Activated CD4-positive, alpha-beta T cell treated with anti-CD3 and anti-CD28 coated beads, Interleukin-2, Interleukin-4, amounts not matched to agents 100 ng/mL and 50 ng/mL, durations not matched to agents 16 hours and 8 hours (primary cell): ENCODE results near the gene IPCEF1.

Source experiments
- DNase-seq: peaks from one replicate; pipeline ENCODE4 v3.0.0-alpha.2; 2020; ENCODE audit warnings: low spot score

The IPCEF1 gene

DNA sequence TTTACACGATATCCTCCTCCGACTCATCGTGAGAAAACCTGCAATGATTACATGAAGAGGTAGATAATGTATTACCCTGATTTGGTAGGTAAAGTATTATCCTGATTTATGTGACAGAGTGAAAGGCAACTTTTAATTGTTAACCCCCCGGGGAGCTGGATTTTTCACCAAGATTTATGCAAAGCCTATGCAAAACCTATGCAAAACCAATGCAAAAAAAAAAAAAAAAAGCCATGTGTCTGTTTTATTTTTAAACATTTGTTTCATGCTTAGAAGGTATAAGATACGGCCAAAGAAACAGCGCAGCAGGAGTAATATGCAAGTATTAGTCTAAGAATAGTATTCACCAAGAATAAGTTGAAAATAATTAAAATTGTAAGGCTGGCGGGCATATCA lies 109.9 kb downstream of the IPCEF1 start:
- DNase-seq, result no peak

- DNase-seq, result no peak
Measured at GRCh38 chr6:154245506-154245905, 111.1 kb downstream of the IPCEF1 start.

DNA sequence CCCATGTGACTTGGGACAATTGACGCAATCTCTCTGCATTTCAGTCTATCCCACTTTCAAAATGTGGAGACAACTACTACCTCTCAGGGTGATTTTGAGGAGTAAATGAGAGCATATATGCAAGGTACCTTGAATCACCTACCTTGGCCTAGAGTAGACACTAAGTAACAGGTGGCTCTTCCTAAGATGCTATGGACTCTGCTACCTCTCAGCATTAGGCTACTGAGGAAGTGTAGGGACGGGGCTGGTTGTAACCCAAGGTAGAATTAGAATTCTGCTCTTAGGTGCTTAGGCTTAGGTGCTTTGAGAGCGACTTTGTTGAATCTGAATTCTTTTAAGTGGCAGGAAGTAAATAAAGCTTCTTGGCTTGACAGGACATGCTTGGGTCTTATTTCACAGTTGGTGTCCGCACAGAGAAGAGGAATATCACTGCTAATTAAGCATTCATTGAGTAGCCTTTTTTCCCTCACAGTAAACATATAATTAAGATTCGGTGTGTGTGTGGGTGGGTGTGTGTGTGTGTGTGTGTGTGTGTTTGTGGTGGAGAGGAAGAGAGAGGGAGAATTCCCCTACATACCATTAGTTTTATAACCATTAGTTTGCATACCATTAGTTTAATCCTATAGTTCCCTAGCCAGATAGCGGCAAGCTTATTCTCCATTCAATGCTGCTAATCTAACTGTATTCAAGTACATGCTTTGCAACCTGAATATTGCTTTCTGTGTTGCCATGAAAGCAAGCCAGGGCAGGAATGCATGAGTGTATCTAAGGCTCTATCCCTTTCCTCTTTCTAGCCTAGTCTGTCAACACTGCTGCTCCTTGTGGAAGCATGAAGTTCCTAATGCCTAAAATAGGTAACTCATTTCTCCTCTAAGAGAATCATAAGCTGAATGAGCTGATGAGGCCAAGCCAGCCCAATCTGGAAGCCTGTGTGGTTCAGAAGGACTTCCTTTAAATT lies 112.5 kb downstream of the IPCEF1 start:
- DNase-seq, result no peak

GRCh38 chr6:154242617-154243357 lies 113.8 kb downstream of the IPCEF1 start:
- no peak for DNase-seq

- no peak for DNase-seq
Measured at GRCh38 chr6:154241581-154241980, 115.0 kb downstream of the IPCEF1 start.

DNA sequence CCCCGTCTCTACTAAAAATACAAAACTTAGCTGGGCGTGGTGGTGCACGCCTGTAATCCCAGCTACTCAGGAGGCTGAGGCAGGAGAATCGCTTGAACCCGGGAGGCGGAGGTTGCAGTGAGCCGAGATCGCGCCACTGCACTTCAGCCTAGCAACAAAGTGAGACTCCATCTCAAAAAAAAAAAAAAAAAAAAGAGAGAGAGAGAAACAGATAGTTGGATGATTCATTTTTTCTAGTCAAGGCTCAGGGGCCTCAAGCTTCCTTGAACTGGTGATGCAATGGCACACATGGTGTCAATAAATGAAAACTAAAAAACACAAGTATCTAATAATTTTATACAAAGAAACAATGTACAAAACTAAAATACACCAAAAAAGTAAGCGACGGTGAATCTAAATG lies 115.5 kb downstream of the IPCEF1 start:
- DNase-seq, result peak; percentile 49

DNA sequence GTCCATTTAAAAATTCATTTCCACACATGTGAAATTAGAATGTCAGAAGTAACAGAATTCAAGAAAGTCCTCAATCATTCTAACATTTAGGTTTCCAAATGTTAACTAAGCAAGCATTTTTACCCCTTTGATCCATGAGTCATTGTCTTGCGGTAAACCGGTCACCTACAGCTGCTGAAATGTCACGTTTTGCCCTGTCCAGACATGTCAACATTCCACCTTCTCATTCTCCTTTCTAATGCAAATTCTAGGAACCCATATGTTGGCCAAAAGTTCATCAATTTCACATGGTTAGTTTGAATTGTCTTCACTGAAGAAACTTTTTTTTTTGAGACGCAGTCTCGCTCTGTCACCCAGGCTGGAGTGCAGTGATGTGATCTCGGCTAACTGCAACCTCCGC lies 117.2 kb downstream of the IPCEF1 start:
- DNase-seq, result no peak

GRCh38 chr6:154238831-154239230 lies 117.8 kb downstream of the IPCEF1 start:
- DNase-seq, result no peak

DNA sequence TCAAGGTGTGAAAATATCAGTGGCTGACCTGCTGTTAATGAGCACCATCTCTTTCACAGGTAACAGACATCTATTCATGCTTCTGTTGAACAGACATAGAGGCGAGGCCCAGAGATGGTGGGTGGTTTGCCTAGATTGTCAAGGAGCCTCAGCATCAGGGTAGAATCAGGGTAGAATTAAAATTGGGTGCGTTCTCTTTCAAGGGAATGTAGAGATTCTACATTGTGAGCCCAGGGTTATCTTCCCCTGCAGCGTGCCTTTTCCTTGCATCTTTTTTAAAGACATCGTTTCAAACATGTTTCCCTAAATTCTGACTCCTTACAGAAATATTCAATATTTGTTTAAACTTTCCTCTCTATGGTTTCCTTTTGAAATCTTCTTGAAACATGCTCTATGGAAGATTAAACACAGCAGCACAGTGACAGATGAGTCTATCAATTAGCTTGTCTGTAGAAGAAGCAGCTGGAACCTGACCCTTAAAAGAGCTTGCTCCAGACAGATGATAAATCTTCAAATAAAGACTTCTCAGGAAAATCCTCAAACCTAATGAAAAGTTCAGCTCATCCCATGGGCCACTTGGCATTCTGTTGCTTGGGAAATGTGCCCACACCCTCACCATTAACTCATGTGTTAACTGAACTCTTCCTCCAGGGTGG lies 119.8 kb downstream of the IPCEF1 start:
- no peak for DNase-seq

GRCh38 chr6:154234019-154234772 lies 122.4 kb downstream of the IPCEF1 start:
- no peak for DNase-seq

GRCh38 chr6:154233383-154233782 lies 123.2 kb downstream of the IPCEF1 start:
- no peak for DNase-seq

DNA sequence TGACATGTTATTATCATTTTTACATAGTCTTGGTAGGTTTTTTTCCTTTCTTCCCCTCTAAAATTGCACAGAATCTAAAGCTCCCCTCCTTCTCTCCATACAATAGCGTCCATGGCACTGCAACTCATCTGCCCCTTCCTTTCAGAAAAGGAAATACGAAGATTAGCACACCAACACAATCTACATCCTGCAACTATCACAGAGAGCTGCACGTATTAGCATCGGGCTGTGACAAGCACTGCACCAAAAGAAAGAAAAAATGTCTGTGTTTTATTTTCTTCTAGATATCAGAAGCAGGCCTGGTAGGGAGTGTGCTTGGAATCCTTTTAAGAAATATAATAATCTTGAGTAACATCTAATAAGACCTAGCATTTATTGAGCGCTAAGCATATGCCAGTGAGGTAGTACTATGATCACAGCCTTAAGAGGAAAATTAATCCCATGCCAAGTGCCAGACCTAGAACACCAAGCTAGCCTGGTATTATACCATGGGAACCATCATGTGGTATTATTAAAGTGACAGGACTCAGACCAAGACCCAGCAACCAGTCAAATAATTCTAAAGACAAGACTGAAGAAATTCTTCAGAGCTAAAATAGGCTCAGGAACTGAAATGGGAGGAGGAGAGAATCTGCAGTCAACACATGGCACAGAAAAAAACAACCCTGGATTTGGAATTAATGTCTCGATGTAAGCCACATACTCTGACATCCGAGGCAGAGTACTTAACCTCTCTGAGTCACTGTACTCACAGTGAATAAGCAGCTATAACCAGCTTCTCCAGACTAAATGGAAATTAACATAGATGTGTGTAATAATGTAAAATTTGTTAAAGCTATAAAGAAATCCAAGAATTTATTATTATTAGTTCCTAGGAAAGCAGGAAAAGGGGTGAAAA lies 124.3 kb downstream of the IPCEF1 start:
- no peak for DNase-seq

DNA sequence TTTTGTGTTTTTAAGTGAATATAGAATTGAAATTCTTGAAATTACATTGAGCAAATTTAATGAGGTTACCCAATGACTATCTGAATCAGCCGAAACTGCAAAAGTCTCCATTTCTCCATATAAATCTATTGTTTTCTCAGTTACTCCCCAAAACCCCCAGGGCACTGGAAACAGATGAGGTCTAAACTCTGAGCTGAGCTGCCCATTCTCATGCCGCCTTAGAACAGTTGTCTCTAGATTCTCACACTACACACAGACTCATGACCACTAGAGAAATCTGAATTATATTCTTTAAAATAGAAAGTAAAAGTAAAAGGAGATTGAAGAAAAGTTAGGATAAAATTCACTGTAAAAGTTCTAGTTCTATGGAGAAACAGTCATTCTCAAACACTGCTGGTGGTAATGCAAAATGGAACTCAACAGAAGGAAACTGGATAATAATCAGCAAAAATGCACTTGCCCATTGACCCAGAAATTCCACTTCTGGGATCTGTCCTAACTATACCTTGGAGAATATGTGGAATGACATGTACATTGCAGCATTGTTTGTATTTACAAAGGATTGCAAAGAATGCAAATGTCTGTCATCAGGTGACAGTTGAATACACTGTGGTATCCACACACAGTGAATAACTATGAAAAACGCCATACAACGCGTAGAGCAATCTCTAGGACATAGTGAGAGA lies 125.5 kb downstream of the IPCEF1 start:
- DNase-seq, result no peak

DNA sequence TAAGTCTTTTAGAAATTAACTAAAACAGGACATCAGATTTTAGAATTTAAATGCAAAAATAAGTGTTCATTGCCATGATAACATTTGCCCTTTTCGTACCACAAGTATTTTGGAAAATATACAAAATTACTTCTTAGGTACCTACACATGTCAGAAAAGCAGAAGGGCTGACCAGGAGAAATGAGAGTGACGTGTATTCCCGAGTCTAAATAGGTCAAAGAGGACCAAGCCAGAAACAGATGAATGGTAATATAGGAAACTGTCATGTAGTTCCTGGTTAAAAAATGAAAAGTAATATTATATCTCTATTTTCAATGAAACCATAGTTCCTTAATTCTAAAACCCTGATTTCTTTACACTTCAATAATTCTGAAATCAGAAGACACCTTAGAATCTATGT lies 126.2 kb downstream of the IPCEF1 start:
- no peak for DNase-seq

DNA sequence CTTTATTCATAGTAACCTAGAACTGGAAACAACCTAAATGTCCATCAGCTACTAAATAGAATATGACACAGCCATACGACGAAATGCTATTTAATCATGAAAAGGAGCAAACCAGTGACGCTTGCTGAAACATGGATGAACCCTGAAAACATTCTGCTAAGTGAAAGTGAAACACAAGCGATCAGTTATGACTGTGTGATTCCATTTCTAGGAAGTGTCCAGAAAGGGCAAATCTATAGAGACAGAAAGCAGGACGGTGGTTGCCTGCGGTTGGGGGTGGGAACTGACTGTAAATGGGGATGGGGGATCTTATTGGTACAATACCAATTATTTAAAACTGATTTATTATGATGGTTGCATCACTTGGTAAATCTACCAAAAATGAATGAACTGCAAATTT lies 126.8 kb downstream of the IPCEF1 start:
- peak; percentile 83 for DNase-seq

GRCh38 chr6:154228521-154228905 lies 128.1 kb downstream of the IPCEF1 start:
- no peak for DNase-seq

GRCh38 chr6:154227862-154228520 lies 128.6 kb downstream of the IPCEF1 start:
- DNase-seq, result no peak

GRCh38 chr6:154226461-154226860 lies 130.1 kb downstream of the IPCEF1 start:
- no peak for DNase-seq

DNA sequence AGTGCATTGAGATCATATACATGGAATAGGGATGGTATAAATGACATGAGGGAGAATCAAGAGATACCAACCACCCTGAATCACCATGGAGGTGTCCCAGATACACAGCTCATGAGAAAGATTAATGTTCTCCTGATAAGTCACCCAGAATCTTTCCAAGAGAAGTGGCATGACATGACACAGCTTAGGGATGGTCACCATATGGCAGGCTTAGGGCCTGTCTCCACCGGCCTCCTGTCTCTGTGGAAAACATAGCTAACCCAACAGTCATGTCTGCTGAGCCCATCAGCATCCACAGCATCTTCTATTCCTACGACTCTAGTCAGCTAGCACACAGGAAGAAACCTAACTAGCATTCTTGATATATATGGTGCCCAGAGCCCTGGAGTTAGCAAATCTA lies 133.3 kb downstream of the IPCEF1 start:
- DNase-seq, result no peak

DNA sequence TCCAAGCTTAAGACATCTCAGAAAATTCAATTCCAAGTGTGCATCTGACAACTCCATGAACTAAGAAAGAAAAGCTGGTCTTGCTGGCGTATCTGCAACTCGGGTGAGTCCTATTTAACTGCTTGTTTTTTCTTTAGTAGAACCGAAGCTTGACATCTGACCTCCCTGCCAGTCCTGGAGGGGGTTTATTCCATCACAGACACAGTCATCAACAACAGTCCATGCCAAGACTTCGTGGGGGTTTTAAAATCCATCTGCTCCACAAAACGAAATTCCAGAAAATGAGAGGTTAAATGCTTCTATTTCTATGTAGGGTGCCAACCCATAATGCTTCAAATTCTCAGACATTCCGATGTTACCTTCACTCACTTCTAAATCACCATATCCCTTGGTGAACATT lies 133.9 kb downstream of the IPCEF1 start:
- DNase-seq, result no peak
